ENCODE data around the gene UBR3.
A peak's percentile ranks its signal among the peaks of the same experiment; 100 is the strongest.
"Not testable (repeated sequence)": the region's sequence is repeated elsewhere in the genome, so short reads cannot be mapped to it uniquely, and the experiment has no call there.

The UBR3 gene

DNA sequence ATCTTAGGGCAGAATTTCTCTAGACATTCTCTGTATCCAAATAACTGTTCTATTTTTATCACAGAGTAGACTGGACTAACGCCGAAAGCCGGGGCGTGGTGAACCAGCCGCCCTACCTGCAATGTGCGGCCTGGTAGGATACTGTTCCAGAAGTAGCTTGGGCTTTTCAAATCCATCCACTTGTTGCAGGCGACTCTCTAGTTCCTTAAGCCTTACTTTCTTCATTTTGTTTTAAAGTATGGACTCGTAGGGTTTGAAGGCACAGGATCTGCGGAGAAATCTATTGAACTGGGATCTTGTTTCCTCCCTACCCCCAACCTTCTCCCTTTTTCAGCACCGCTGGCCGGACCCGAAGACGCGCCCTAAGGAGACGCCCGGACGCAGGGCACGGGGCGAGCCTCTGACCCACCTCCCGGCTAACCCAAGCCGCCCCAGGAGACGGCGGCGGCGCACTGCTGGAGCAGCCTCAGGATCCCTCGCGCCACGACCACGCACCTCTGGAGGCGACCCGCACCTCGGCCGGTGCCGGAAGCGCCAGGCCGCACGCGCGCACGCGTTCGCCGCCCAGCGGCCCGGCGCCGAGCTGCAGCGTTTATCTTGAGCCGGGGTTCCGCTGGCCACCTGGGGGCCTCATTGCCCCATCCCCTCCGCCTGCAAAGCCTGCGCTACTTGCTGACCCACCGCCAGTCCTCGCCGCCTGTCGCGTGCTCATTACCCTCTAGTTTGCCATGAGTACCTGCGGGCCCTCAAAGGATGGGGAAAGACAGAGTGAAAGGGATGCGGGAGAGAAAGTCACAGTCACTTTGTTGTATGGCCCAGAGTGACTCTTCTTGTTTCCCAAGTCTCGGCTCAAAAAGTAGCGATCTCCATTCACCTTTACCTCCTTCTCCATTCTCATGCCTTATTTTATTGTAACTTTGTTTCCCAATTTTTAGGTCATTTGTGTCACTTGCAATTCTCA, 2.6 kb upstream of the UBR3 start, which contains the start of gene METTL5:
TSS of gene METTL5 (minus strand) at position 533 of the 961 bp plus-strand sequence. CDS start at position 225, 308 bp downstream.
- DNase-seq (ENCODE audit: low spot score) = peak; percentile 74

DNA sequence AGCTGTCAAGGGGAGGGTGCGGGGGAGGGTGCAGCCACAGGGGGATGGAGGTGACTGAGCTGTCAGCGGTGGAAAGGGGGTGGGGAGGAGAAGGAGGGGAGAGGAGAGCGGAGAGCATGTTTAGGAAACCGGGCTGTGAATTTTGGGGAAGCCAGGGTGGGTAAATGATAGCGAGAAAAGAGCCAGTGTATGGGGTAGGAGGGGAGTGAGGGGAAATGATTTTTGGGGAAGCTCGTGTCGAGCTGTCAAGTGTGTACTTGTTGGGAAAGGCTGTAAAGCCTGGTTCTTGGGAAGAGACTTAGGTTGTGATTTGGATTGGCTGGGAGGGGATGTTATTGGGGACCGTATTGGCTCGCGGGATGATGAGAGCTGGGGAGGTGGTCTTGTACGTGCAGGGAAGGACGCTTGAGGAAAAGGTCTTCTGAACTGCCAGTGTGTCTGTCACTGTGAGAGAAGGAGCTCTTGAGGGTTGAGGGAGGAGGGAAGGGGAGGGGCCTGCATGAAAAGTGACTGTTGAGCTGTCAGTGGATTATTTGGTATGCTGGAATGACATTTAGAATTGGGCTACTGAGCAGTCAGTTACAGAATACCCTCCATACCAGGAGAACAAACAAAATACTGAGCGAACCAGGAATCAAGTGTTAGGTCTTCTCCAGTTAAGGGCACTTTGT, 1.0 kb downstream of the UBR3 start:
- DNase-seq (ENCODE audit: low spot score) = no peak

DNA sequence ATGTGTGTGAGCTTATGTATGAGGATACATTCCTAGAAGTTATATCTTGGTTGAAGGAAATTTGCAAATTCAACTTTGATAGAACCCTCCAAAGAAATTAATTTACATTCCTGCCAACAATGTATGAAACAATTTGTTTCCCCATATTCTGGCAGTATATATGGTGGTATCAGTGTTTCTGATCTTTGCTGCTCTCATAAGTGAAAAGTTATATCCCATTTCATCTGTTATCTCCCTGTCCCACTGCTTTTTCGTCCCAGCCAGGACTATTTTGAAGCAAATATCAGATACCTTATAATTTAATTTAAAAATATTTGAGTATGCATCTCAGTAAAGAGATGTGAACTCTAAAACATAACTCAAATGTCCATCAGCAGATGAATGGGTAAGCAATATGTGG, 7.1 kb downstream of the UBR3 start:
- DNase-seq (ENCODE audit: low spot score) = no peak

DNA sequence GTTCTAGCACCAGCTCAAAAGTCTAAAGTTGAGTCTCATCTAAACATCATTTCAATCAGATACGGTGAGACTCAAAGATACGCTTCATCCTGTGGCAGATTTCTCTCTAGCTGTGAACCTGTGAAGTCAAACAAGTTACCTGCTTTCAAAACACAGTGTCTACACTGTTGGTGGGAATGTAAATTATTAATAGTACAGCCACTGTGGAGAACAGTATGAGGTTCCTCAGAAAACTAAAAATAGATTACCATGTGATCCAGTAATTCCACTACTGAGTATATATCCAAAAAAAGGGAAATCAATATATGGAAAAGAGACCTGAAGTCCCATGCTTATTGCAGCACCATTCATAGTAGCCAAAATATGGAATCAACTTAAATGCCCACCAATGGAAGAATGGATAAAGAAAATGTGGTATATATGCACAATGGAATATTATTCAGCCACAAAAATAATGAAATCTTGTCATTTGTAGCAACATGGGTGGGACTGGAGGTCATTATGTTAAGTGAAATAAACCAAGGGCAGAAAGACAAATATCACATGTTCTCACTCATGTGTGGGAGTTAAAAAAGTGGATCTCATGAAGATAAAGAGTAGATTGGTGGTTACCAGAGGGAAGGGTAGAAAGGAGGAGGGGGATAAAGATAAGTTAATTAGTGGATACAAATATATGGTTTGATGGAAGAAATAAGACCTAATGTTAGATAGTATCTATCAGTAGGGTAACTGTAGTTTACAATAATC, 11.7 kb downstream of the UBR3 start:
- DNase-seq (ENCODE audit: low spot score) = no peak

DNA sequence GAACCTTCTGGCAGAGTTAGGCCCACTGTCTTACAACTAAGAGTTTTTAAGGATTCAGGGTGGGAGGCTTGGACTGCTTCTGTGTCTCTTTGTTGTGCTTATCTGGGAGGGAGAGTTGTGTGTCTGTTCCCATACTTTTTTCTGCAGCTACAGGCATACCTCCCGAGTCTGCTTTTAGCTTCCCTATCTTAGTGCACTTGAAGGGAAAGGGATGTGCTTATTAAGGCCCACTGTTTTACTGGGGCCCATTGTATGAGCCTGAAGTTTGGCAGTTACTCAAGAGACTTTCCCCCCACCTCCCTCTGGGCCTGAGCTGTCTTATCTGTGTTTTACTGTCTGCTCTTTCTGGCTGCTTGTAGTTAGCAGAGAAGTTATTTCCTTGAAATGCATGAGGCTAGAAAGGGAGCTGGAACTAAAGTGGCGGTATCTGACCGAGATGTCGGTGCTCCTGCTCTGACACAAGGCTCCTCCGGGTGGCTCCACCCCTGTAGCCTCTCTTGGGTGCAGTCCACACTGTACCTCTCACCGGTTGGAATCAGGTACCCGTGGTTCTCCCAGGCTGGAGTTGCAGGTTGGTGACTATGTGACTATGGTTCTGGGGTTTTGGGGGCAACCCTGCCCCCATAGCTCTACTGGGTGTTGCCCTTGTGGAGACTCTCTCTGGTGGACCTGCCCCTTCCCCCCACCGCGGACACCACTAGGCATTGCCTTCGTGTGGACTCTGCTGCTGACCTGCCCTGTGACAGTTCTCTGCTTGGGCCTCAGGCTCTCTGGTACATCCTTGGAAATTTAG, 12.9 kb downstream of the UBR3 start:
- no peak for DNase-seq (ENCODE audit: low spot score)

DNA sequence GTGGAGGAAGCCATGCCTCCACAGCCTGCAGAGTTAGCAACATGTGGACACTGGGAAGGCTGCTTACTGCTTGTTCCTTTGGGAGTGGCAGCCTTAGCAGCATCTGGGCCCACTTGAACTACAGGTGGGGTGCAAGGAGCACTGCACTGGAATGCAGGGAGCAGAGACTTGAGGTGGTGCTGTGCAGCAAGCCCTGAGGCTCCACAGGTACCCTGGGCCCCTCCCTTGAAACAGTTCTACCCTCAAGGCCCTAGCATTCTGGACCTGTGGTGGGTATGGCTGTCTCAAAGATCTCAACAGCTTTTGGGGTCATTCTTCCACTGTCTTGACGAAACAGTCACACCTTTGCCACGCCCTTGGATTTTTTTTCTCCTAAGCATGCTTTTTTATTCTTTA, 13.5 kb downstream of the UBR3 start:
- DNase-seq (ENCODE audit: low spot score) = no peak

DNA sequence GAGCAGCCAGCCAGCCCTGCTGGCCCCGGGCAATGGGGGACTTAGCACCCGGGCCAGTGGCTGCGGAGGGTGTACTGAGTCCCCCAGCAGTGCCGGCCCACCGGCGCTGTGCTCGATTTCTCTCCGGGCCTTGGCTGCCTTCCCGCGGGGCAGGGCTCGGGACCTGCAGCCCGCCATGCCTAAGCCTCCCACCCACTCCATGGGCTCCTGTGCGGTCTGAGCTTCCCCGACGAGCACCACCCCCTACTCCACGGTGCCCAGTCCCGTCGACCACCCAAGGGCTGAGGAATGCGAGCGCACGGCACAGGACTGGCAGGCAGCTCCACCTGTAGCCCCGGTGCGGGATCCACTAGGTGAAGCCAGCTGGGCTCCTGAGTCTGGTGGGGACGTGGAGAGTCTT, 14.4 kb downstream of the UBR3 start:
- DNase-seq (ENCODE audit: low spot score) = not testable (repeated sequence)

DNA sequence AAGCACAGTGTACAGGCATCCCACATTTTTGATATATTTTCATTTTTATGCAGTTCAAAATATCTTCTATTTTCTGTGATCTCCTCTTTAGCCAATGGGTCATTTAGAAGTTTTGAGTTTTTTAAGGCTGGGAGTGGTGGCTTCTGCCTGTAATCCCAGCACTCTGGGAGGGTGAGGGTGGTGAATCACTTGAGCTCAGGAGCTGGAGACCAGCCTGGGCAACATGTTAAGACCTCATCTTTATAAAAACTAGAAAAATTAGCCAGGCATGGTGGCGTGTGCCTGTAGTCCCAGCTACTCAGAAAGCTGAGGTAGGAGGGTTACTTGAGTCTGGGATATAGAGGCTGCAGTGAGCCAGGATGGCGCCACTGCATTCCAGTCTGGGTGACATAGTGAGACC, 17.8 kb downstream of the UBR3 start:
- no peak for DNase-seq (ENCODE audit: low spot score)

DNA sequence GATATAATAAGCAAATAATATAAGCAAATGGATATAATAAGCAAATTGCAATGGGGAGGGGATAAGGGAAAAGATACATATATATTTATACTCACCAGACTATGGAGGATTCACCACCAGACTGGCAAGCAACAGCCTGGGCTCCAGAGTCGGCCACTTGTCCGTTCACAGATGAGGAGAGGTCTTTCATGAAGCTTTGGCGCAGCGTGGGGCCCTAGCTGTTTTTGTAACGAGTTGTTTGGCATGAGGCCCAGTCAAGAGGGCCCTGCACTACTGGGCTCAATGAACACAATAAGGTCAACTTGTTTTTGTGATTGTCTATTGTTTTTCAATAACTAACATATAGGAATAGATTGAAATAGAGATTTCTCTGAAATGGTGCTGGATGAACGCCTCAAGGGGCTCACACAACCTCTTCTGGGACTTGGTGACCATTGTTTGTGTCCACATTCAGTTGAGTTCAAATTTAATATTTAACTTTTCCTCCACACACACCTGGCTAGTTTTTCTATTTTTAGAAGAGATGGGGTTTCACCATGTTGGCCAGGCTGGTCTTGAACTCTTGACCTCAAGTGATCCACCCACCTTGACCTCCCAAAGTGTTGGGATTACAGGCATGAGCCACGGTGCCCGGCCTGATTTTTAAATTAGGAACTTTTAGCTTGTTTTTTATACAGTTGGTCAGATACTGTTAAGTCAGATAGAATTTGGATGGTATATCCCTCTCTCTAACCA, 21.9 kb downstream of the UBR3 start:
- not testable (repeated sequence) for DNase-seq (ENCODE audit: low spot score)

DNA sequence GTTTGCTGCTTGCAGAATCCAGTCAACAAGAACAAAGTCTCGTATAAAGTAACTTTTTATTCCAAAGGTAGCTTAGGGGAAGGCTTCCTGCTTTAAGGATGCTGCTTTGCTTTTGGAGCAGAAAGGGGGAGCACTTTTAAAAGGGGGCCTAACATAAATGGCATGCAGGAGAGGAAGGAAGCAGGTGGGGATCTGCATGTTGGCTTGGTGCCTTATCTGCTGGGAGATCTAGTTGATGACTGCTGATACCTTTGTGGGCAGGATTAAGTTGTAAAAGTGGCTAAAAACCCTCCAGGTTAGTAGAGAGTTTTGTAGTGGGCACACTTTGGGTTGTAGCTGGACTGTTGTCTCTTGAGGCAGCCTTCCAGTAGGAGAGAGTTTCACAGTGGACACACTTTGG, 22.5 kb downstream of the UBR3 start:
- DNase-seq (ENCODE audit: low spot score) = no peak

DNA sequence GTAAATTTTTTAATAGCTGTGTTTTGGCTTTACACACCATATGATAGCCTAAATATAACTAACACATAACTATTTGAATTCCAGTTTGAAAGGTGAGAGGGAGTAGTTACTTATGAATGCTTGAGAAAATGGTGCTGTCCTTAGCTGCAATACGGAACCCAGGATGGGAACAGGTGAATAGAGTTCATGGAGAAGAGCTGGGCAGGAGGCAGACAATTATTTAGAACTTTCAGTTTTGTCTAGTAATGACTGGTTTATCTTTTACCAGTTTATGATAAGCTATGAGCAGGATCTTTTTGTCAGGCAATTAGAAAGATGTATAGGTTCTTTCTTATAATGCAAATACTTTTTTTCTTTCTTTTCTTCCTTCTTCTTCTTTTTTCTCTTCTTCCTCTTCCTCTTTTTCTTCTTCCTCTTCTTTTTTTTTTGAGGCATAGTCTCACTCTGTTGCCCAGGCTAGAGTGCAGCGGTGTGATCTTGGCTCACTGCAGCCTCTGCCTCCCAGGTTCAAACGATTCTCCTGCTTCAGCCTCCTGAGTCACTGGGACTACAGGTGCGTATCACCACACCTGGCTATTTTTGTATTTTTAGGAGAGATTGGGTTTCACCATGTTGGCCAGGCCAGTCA, 25.9 kb downstream of the UBR3 start:
- no peak for DNase-seq (ENCODE audit: low spot score)

DNA sequence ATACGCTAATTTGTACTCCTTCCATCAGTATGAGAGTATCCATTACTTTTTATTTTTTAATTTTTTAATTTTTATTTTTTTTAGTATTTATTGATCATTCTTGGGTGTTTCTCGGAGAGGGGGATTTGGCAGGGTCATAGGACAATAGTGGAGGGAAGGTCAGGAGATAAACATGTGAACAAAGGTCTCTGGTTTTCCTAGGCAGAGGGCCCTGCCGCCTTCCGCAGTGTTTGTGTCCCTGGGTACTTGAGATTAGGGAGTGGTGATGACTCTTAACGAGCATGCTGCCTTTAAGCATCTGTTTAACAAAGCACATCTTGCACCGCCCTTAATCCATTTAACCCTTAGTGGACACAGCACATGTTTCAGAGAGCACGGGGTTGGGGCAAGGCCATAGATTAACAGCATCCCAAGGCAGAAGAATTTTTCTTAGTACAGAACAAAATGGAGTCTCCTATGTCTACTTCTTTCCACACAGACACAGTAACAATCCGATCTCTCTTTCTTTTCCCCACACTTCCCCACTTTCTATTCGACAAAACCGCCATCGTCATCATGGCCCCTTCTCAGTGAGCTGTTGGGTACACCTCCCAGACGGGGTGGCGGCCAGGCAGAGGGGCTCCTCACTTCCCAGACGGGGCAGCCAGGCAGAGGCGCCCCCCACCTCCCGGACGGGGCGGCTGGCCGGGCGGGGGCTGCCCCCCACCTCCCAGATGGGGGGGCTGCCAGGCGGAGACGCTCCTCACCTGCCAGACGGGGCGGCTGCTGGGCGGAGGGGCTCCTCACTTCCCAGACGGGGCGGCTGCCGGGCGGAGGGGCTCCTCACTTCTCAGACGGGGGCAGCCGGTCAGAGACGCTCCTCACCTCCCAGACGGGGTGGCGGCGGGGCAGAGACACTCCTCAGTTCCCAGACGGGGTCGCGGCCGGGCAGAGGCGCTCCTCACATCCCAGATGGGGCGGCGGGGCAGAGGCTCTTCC, 28.3 kb downstream of the UBR3 start:
- DNase-seq (ENCODE audit: low spot score) = not testable (repeated sequence)

DNA sequence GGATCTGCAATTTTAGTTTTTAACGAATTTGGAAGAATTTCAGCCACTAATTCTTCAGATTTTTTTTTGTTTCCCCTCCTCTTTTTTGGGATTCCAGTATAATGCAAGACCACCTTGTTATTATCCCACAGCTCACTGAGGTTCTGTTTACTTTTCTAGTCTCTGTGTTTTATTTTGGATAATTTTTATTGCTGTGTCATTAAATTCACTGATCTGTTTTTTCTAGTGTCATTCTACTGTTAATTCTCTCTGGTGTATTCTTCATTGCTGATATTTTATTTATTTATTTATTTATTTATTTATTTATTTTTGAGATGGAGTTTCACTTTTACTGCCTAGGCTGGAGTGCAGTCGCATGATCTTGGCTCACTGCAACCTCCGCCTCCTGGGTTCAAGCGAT, 32.2 kb downstream of the UBR3 start:
- no peak for DNase-seq (ENCODE audit: low spot score)

DNA sequence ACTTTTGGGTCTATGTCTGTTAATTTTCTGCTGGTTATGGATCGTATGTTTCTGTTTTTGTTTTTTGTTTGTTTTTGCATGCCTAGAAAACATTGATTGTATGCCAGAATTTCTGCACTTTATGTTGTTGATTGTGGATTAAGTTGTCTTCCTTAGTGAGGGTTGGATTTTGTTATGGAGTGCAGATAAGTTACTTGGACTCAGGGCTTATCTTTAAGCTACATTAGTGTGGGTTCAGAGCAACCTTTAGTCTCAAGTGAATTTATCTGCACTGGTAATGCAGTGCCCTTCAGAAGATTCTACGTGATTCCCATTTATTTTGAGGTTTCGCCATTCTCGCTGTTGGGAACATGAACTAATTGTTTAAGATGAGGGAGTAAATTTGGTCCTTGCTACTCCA, 32.9 kb downstream of the UBR3 start:
- no peak for DNase-seq (ENCODE audit: low spot score)

DNA sequence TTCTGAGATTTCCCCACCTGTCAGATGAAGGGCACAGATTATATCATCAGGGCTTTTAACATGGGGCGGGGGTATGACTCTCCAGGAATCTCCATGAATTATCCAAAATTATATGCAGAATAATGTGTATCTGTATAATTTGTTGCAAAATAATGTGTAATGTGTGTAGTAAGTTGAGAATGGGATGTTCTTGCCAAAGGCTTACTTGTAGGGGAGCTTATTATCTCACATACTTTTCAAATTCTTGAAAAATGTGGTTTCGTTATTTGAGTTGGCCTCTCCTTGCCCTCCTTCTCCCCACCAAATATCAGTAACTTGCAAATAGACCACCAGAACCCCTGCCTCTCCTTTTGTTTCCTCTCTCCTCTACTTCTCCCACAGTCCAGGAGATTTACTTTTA, 35.6 kb downstream of the UBR3 start:
- DNase-seq (ENCODE audit: low spot score) = no peak

DNA sequence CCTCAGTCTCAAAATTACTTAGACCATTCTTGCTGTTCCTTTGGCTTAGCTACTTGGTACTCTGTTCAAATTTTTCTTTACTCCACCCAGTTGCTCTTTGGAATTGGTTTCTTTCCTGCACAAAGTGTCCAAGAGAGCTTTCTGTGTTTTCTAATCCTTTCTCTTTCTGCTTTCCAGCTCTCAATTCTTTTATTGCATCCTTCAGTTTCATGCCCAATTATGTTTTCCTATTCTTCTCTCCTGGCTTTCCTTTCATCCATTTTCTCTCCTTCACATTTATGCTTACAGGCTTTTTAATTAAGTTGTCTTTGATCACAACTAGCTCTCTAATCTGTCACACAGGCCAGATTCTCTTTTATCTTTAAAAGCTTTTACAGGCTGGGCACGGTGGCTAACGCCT, 38.2 kb downstream of the UBR3 start:
- no peak for DNase-seq (ENCODE audit: low spot score)

DNA sequence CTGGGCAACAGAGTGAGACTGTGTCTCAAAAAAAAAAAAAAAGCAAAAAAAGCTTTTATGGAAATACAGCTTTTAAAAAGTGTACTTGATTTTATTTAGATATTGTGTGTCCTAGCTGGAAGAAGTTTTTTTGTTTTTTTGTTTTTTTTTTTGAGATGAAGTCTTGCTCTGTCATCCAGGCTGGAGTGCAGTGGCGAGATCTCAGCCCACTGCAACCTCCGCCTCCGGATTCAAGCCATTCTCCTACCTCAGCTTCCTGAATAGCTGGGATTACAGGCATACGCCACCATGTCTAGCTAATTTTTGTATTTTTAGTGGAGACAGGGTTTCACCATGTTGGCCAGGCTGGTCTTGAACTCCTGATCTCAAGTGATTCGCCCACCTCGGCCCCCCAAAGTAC, 39.0 kb downstream of the UBR3 start:
- not testable (repeated sequence) for DNase-seq (ENCODE audit: low spot score)

DNA sequence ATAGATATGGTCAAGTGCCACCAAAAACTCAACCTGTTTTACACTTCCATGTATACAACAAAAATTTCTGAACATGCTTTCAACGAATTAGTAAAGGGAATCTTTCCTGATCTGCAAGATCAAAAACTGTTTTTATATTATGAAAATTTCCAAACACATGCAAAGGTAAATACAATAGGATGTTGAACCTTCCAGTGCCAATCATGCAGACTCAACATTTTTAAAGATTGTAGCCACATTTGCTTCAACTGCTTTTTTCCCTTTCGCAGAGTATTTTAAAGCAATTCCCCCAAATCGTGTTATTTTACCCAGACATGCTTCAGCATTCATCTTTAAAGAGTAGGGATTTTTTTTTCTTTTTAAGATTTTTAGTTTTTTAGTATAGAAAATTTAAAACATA, 40.3 kb downstream of the UBR3 start:
- DNase-seq (ENCODE audit: low spot score) = no peak

DNA sequence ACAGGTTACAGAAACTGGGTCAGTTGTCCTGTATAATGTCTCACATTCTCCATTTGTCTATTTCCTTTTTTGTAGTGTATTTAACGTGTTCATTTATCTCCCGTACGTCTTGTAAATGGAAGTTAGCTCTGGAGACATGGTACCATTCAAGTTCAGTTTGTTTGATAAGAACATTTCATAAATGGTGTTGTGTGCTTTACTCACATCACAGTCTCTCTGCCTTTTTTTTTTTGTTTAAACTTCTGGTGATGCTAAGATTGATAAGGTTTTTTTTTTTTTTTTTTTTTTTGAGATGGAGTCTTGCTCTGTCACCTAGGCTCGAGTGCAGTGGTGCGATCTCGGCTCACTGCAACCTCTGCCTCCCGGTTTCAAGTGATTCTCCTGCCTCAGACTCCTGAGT, 41.7 kb downstream of the UBR3 start:
- DNase-seq (ENCODE audit: low spot score) = no peak

Measured in kidney capillary endothelial cell (primary cell).